HG03342 (cell line): ENCODE data around the gene KIRREL3.

Source experiments
- ATAC-seq: cut with Tn5 transposase; IDR thresholded peaks from one replicate; pipeline ENCODE4 v1.9.1; 2021; ENCODE audit warnings: mild to moderate bottlenecking, moderate library complexity; ENCODE audit not compliant: unreplicated experiment

Gene KIRREL3

GRCh38 chr11:126720539-126721235 lies 279.9 kb downstream of the KIRREL3 start:
- no peak for ATAC-seq

- no peak for ATAC-seq
Measured at GRCh38 chr11:126719740-126720139, 280.8 kb downstream of the KIRREL3 start.

DNA sequence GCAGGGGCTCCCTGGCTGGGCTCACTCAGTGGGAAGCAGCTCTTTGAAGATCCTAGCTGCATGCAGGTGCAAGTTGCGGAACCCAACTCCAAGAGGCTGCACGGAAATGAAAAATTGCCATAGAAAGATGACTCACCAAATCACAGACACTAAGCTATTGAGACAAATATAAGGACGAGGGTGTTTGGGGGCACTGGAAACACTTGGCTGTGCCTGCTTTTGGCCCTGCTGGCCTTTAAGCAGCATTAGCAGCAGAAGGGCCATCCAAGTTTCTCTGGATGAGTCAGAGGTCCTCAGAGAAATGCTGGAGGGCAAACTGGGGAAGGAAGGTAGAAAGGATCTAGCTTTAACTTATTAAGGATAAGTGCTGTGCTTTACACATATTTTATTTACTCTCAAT lies 282.3 kb downstream of the KIRREL3 start:
- ATAC-seq = no peak

DNA sequence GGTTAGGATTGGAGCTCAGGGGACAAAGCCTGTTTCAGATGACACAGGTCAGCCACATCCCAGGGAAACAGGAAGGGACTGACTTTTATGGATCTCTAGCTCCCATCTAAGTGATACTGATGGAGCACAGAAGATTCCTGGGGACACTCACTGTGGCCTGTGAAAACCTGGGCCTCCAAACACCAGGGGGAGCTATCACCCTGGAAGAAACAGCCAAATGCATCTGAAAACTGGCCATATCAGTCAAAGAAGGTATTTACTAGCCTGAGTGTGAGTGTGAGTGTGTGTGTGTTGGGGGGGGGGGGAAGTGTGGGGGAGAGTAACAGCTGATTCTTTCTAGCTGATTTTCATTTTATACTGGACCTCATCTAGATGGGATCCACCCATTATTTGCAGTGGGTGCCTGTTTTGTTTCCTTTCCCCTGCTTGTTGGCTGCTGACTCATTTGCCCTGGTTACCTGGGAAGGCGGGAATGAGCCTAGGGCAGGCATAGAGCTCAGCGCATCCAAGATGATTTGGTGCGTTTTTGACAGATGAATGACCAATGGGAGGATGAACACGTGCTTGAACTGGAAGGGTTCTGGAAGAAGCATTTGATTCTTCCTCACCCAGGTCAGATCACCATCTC lies 284.0 kb downstream of the KIRREL3 start:
- ATAC-seq = no peak

DNA sequence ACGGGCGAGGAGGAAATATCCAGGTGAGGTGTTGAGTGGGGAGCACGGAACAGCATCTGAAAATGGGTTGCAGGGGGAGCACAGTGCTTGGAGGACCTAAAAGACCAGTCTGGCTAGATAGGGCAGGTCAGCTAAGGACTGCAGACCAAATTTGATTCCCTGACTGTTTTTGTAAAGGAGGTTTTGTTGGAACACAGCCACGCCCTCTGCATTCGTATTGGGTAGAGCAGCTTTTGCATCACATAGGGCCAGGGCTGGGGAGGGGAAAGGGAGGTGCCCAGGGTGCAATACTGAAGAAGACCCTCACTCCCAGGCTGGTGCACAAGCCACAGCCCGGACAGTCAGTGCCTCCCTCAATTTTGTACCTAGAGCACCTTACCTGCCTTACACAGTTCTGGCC lies 286.8 kb downstream of the KIRREL3 start:
- no peak for ATAC-seq

DNA sequence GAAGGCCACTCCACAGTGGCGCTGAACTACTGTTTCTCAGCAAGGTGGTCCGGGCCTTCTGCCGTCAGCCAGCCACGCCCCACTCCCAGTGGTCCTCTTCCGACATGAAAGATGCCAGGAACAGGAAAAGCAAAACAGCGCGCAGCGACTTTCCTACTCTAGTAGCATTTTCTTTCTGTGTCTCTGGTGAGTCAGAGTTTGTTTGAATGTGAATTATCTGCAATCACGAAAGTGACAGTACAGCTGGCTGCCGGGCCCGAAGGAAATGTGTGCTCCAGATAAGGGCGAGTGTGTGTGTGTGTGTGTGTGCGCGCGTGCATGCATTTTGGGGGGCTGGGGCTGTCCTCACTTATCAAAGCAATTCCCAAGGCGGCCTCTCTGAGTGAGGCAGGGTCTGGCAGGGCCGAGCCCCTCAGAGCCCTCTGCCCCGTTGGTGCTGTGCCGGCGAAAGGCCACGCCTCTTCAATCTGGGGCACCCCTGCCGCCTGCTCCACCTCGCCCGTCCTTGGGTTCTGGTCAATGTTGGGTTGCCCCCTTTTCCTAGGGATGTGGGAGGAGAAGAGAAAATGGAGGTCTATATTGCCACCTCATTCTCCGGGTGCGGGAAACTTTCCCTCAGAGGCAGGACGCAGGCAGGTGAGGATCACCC lies 288.5 kb downstream of the KIRREL3 start:
- no peak for ATAC-seq

DNA sequence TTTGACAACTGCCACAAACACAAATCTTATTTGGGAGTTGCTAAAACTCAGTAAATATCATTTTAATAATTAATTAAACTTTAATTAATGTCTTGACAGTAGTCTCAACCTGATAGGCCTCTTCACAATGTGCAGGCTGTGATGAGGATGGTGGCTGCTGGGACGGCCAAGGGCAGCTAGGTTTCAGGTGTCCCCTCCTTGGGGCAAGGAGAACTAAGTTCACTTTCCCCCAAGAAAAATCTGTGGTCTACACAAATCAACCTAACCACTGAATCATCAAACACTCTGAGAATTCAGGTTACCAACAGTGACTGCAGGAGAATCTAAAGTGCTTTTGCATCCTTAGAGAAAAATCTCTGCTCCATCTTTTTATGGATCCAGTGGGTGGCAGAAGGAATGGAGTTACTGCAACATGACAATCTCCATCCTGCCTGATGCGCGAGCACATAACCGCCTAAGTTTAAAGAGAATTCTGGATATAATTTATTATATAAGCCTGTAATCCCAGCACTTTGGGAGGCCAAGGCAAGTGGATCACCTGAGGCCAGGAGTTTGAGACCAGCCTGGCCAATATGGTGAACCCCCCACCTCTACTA lies 289.7 kb downstream of the KIRREL3 start:
- ATAC-seq = no peak

GRCh38 chr11:126707498-126707897 lies 293.1 kb downstream of the KIRREL3 start:
- no peak for ATAC-seq

DNA sequence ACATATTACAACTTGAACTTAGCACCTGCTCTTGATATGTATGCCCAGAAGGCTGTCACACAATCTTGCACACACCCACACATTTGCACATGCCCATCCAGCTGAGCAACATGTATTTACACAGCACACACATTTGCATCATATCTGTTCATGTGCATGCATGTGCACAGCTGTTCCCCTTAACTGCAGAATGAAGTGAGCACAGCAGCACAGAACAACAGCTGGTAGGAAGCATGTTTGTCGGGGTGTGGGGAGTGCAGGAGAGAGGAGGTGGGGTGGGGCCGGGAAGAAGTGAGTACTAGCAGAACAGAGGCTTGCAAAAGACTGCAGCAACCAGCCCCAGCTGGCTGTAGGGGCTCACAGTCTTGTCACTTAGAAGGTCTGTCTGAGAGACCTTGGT lies 296.5 kb downstream of the KIRREL3 start:
- no peak for ATAC-seq

- ATAC-seq = no peak
Measured at GRCh38 chr11:126703662-126704061, 296.9 kb downstream of the KIRREL3 start.

GRCh38 chr11:126702987-126703386 lies 297.6 kb downstream of the KIRREL3 start:
- no peak for ATAC-seq

DNA sequence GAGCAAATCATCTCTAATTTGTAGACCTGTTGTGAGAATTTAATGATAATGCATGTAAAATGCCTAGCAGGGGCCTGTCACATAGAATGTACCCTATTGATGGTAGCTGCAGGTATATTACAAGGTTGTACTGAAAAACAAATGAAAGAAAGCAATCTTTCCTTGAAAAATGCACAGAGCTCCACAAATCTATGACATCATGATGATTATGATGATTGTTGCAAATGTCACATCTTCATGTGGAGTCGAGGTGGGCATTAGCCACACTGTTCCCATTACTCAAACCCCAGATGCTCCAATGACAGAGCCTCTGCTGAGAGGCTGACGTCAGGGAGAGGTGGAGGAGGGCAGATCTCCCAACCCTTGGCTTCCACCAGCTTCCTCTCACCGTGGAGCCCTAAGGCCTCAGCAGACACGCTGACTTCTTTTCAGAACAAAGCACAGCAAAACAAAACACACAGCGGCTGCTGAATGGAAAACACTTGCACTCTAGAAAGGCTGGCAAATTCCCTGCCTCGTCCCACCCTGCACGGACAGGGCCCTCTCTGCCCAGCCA lies 298.3 kb downstream of the KIRREL3 start:
- no peak for ATAC-seq

DNA sequence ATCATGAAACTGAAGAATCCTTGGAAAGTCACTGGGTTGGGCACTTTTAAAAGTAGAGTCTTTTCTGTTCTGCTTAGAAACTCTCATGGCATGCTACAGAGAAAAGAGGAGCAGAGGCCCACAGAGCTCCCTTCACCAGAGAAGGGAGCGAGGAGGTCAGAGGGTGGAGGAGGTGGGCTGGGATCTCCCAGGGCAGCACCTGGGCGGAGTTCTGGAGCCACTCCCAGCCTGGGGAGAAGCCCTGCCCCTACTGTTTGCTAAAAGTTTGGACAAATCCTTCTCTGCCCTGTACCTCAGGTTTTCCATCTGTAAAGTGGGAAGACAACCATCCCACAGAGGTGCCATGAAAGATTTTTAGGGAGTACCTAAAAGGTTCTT lies 299.1 kb downstream of the KIRREL3 start:
- no peak for ATAC-seq

GRCh38 chr11:126700768-126701519 lies 299.6 kb downstream of the KIRREL3 start:
- peak; percentile 69 for ATAC-seq

DNA sequence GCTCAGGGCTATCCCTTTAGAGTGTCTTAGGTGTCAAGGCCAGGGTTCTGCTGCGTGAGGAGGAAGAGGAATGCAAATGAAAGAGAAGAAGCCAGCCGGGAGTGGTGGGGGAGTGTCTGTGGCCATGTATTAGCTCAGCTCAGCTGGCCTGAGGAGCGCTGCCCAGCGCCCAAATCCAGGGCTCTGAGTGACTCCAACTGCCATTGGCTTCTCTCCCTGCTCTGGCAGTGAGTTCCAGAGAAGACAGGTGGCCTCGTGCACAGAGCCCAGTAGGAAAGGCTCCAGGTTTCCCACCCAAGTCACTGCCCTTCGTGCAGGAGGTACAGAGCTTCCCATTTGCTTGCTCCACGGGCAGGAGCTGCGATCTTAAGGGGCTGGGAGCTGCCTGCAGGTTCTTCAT lies 302.0 kb downstream of the KIRREL3 start:
- no peak for ATAC-seq

DNA sequence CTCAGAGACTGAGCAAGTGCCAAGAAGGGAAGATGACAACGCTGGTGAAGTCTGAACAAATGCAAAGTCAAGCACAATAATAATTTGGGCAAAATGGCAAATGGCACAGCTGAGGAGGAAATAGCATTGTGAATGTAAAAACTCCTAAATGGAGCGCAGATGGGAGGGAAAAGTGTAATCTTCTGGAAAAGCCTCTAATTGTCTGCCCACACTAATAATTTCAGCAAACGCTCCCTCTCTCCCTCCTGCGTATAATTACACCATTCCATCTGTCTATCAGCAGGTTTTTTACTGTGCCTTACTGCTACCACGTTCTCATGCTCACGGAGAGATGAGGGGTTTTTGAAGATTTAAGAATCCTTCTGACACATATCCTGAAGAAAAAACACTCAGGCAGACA lies 302.6 kb downstream of the KIRREL3 start:
- no peak for ATAC-seq

DNA sequence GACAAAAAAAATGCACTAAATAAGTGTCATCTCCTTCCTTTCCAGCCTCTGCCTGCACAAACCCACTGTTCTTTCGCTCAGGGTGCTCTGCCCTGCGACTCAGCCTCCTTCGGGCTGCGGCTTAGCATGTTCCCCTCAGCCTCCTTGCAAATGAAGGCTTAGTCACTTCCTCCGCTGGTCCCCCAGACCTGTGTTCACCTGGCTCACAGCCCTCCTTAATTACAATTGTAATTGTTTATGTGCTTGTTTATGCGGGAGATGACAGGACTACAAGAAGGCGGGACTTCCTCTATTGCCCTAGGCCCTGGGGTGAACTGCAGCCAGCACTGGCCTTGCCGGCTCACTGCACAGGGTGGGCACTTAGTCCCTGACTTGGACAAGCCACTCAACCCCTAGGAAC lies 303.6 kb downstream of the KIRREL3 start:
- no peak for ATAC-seq

DNA sequence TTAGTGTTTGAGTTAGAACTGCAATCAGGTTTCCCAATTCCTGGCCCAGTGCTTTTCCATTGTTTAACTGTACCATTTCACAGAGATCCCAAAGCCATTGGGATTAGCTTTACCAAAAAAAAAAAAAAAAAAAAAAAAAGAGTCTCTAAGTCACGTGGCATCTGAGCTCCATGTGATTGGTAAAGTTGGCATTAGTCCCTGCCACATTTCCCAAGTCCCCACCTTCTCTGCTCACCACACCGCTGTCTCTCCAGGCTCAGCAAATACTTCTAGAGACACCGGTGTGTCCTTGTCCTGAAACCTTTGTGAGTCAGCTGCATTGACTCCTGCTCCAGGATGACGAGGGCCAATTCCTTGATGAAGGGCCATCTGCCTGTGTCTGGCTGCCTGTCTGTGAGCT lies 305.3 kb downstream of the KIRREL3 start:
- no peak for ATAC-seq

DNA sequence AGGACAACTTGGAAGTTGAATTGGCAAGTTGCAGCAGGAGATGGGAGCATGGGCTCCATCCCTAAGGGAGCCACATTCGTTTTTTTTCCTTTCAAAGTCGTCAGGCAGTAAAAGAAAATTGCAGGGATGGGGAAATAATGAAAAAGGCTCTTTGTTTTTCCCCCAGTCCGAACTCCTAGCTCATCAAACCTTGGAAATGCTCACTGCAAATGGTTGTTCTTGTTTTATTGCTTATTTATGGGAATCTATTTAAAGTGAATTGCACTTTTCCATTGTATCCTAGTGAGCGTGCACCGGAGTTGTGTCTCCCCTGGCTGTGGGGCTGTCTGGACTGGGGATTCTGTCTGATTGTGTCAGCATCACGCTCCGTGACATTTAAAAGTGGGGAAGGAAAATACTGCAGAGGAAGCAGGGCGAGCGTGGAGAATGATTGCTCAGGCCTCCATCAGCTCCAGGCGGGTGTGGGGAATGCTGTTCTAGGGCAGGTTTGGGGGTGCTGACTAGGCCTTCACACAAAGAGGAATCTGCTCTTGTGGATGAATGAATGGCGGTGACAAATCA lies 306.4 kb downstream of the KIRREL3 start:
- ATAC-seq = no peak

GRCh38 chr11:126687477-126687876 lies 313.1 kb downstream of the KIRREL3 start:
- no peak for ATAC-seq

DNA sequence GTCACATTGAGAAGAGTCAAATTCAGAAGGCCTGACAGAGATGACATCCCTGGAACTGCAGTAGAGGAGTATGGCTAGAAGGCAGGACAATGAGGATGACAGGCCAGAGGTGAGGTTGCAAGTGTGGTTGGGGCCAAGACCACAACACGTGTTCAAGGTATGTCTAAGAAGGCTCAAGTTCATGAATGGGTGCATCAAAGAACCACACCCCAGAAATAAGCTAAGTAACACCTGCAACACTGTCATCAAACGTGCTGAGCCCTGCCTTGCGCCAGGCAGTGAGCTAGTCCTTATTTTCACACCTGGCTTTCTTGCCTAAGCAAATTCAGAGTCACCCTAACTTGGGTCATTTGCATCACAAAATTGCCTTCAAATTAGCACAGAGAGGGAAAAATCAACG lies 313.6 kb downstream of the KIRREL3 start:
- ATAC-seq = no peak
